OCI-LY1 (cell line): ENCODE results near the gene MZB1.

ENCODE experiments used
- H2AFZ ChIP-seq: fragments of 200-600 bp; sonication (generic), shearing (Covaris generic); 2 replicates; pipeline ENCODE4 v1.6.0; 2014; ENCODE audit warnings: antibody characterized with exemption, mild to moderate bottlenecking, low read length
- H3F3A ChIP-seq: fragments of 200-600 bp; sonication (generic), shearing (Covaris generic); 2 replicates; pipeline ENCODE4 v1.6.0; 2014; ENCODE audit warnings: mild to moderate bottlenecking, antibody characterized with exemption, low read length, moderate library complexity; ENCODE audit not compliant: insufficient read depth
- H3K27ac ChIP-seq: fragments of 200-600 bp; sonication (generic); 2 replicates; pipeline ENCODE4 v1.5.1; 2014; ENCODE audit warnings: low read length, mixed run types, mild to moderate bottlenecking, low read depth; ENCODE audit not compliant: poor library complexity, severe bottlenecking
- H3K27me3 ChIP-seq: fragments of 200-600 bp; sonication (generic); 2 replicates; pipeline ENCODE4 v1.6.0; 2014; ENCODE audit warnings: antibody characterized with exemption, mild to moderate bottlenecking, low read length, moderate library complexity; ENCODE audit not compliant: insufficient read depth
- H3K36me3 ChIP-seq: fragments of 200-600 bp; sonication (generic); 2 replicates; pipeline ENCODE4 v1.6.1; 2014; ENCODE audit warnings: mild to moderate bottlenecking, antibody characterized with exemption, low read length, moderate library complexity, mixed read lengths; ENCODE audit not compliant: insufficient read depth
- H3K4me1 ChIP-seq: fragments of 200-600 bp; sonication (generic); 2 replicates; pipeline ENCODE4 v1.5.1; 2014; ENCODE audit warnings: mild to moderate bottlenecking, low read length, moderate library complexity; ENCODE audit not compliant: insufficient read depth, severe bottlenecking
- H3K4me2 ChIP-seq: fragments of 200-600 bp; sonication (generic), shearing (Covaris generic); 2 replicates; pipeline ENCODE4 v1.6.1; 2014; ENCODE audit warnings: low read length
- H3K4me3 ChIP-seq: fragments of 200-600 bp; sonication (generic); 2 replicates; pipeline ENCODE4 v1.5.1; 2014; ENCODE audit warnings: low read length, low read depth, mild to moderate bottlenecking, mixed read lengths; ENCODE audit not compliant: poor library complexity, severe bottlenecking
- H3K79me2 ChIP-seq: fragments of 200-600 bp; shearing (Covaris generic); 2 replicates; pipeline ENCODE4 v1.6.1; 2016; ENCODE audit warnings: mixed run types, low read length, mixed read lengths; ENCODE audit not compliant: insufficient read depth
- H3K9ac ChIP-seq: fragments of 200-600 bp; sonication (generic), shearing (Covaris generic); 2 replicates; pipeline ENCODE4 v1.6.1; 2014; ENCODE audit warnings: mild to moderate bottlenecking, low read length, mixed read lengths
- H3K9me2 ChIP-seq: fragments of 200-600 bp; sonication (generic), shearing (Covaris generic); 2 replicates; pipeline ENCODE4 v1.6.1; 2014; ENCODE audit warnings: low read depth, mild to moderate bottlenecking, low read length, mixed read lengths
- H3K9me3 ChIP-seq: fragments of 200-600 bp; shearing (Covaris generic); 2 replicates; pipeline ENCODE4 v1.6.1; 2014; ENCODE audit warnings: low read length, mixed read lengths
- H4K20me1 ChIP-seq: fragments of 200-600 bp; sonication (generic), shearing (Covaris generic); 2 replicates; pipeline ENCODE4 v1.6.0; 2016; ENCODE audit warnings: mild to moderate bottlenecking, low read length; ENCODE audit not compliant: insufficient read depth
- EZH2 ChIP-seq: fragments of 200-600 bp; sonication (generic), shearing (Covaris generic); IDR thresholded peaks from 2 replicates; pipeline ENCODE4 v1.8.0; 2017; ENCODE audit warnings: borderline replicate concordance, mixed run types, mild to moderate bottlenecking, antibody characterized with exemption, low read length, moderate library complexity, mixed read lengths
- TF ChIP-seq, protein P1 (sequence below): fragments of 200-600 bp; sonication (generic), shearing (Covaris generic); IDR thresholded peaks from 2 replicates; pipeline ENCODE4 v1.5.1; 2017; ENCODE audit warnings: mild to moderate bottlenecking, antibody characterized with exemption, low read length, moderate library complexity, mixed read lengths

MZB1 gene

DNA sequence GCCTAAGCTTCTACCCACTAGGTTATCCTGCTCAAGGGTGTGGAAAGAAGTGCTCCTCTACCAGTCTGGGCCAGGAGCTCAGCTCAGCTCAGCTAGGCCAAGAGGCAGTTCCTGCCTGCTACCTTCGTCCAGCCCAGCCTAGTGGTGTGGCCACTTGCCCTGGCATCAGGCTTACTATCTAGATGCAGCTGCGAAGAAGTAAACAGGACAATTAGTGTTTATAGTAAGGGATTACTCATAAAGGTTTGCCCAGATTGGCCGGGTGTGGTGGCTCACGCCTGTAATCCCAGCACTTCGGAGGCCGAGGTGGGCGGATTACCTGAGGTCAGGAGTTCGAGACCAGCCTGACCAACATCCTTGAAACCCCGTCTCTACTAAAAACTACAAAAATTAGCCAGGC is 26.9 kb upstream of the MZB1 start:
- Histone ChIP-seq H3K79me2 (no peaks in the 10 kb centered on the region), H3K36me3 (no peaks in the 10 kb centered on the region), H2AFZ (no peak overlapping the region), H3K4me2 (no peak overlapping the region), H3K9me3 (no peaks in the 10 kb centered on the region), H3K4me1 (no peaks in the 10 kb centered on the region), H3K9ac (no peak overlapping the region), H3F3A (no peaks in the 10 kb centered on the region), H3K27ac (no peak overlapping the region), H3K27me3 (no peaks in the 10 kb centered on the region), H3K4me3 (no peak overlapping the region), H4K20me1 (no peaks in the 10 kb centered on the region), H3K9me2 (no peaks in the 10 kb centered on the region)
- no peak for TF ChIP-seq EZH2
- TF ChIP-seq, protein P1, sequence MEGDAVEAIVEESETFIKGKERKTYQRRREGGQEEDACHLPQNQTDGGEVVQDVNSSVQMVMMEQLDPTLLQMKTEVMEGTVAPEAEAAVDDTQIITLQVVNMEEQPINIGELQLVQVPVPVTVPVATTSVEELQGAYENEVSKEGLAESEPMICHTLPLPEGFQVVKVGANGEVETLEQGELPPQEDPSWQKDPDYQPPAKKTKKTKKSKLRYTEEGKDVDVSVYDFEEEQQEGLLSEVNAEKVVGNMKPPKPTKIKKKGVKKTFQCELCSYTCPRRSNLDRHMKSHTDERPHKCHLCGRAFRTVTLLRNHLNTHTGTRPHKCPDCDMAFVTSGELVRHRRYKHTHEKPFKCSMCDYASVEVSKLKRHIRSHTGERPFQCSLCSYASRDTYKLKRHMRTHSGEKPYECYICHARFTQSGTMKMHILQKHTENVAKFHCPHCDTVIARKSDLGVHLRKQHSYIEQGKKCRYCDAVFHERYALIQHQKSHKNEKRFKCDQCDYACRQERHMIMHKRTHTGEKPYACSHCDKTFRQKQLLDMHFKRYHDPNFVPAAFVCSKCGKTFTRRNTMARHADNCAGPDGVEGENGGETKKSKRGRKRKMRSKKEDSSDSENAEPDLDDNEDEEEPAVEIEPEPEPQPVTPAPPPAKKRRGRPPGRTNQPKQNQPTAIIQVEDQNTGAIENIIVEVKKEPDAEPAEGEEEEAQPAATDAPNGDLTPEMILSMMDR, result no peak

- no peak overlapping the region for H2AFZ ChIP-seq
- H3K4me1 ChIP-seq, result no peaks in the 10 kb centered on the region
- H3K4me2 ChIP-seq, result no peak overlapping the region
- TF ChIP-seq, protein P1, result no peak
- no peak for TF ChIP-seq EZH2
- no peaks in the 10 kb centered on the region for H3K9me3 ChIP-seq
- H3K9me2 ChIP-seq, result no peaks in the 10 kb centered on the region
- no peaks in the 10 kb centered on the region for H4K20me1 ChIP-seq
- H3K27me3 ChIP-seq, result no peaks in the 10 kb centered on the region
- H3K27ac ChIP-seq, result no peak overlapping the region
- no peak overlapping the region for H3K4me3 ChIP-seq
- no peaks in the 10 kb centered on the region for H3K36me3 ChIP-seq
- H3K9ac ChIP-seq, result no peak overlapping the region
- no peaks in the 10 kb centered on the region for H3K79me2 ChIP-seq
- H3F3A ChIP-seq, result no peaks in the 10 kb centered on the region
These were observed 26.2 kb upstream of the MZB1 start for GRCh38 chr5:139415869-139416268.

DNA sequence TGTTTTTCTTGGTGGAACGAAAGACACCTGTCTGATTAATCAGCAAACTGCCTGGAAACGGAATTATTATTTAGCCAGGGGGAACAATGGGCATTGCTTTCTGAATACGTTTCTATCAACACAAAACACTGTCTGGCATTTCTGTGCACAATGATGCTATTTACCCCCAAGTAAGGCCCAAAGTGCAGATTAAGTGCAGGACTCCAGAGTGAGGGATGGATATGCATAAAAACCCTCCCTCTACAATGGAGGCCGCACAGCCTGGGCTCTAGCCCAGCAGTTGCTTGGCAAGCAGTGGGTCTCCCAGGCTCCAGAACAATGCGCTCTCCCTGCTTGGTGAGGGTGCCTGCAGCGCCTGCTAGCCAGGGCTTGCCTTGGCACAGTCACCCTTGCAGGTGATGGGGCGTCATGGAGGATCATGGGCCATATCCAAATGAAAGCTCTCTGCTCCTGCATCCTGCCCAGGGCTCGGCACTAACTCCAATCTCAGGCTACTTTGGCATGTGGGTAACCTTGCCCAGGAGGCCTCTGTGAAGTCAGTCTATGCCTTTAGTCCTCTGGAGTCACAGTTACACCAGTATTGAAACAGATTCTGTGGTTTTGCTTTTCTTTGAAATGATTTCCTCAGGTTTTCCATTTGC is 25.6 kb upstream of the MZB1 start:
- H3K4me3 ChIP-seq, result no peak overlapping the region
- H3K36me3 ChIP-seq, result no peaks in the 10 kb centered on the region
- H4K20me1 ChIP-seq, result no peaks in the 10 kb centered on the region
- H3K27ac ChIP-seq, result no peak overlapping the region
- no peak overlapping the region for H3K9ac ChIP-seq
- H3K9me3 ChIP-seq, result no peaks in the 10 kb centered on the region
- H3K9me2 ChIP-seq, result no peaks in the 10 kb centered on the region
- no peaks in the 10 kb centered on the region for H3K79me2 ChIP-seq
- H3K4me1 ChIP-seq, result no peaks in the 10 kb centered on the region
- no peak for TF ChIP-seq EZH2
- TF ChIP-seq, protein P1, result no peak
- no peak overlapping the region for H2AFZ ChIP-seq
- H3K4me2 ChIP-seq, result no peak overlapping the region
- H3F3A ChIP-seq, result no peaks in the 10 kb centered on the region
- no peaks in the 10 kb centered on the region for H3K27me3 ChIP-seq
